ENCODE data around the gene WDR20.

DNA sequence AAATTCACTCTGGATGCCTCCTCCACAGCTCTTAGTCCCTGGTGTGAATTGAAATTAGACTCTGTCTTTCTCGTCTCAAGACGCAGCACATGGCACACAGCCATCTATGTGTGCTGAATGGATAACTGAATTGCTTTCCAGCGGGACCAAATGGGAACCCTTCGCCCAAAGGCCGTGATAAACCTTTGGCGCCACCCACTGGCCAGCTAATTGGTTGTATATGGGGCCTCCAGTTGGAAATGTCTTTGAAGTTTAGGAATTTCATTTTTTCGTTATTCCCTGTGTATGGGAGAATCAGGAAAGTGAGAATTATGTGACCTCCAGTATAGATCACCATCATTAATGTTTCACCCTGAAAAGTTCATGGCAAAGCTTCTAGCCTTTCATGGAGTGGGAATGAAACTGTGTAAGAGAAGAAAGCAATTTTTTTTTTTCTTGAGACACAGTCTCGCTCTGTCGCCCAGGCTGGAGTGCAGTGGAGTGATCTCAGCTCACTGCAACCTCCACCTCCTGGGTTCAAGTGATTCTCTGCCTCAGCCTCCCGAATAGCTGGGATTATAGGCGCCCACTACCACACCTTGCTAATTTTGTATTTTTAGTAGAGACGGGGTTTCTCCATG lies 43.0 kb upstream of the WDR20 start:
- TF ChIP-seq, protein P1, sequence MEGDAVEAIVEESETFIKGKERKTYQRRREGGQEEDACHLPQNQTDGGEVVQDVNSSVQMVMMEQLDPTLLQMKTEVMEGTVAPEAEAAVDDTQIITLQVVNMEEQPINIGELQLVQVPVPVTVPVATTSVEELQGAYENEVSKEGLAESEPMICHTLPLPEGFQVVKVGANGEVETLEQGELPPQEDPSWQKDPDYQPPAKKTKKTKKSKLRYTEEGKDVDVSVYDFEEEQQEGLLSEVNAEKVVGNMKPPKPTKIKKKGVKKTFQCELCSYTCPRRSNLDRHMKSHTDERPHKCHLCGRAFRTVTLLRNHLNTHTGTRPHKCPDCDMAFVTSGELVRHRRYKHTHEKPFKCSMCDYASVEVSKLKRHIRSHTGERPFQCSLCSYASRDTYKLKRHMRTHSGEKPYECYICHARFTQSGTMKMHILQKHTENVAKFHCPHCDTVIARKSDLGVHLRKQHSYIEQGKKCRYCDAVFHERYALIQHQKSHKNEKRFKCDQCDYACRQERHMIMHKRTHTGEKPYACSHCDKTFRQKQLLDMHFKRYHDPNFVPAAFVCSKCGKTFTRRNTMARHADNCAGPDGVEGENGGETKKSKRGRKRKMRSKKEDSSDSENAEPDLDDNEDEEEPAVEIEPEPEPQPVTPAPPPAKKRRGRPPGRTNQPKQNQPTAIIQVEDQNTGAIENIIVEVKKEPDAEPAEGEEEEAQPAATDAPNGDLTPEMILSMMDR (IDR thresholded peaks at IDR 0.05; ENCODE audit: borderline replicate concordance, extremely low read depth, low read length, poor library complexity, severe bottlenecking) = peak; percentile 88
- no peak for TF ChIP-seq EZH2 (IDR thresholded peaks at IDR 0.05; ENCODE audit: borderline replicate concordance, low read depth, low read length, severe bottlenecking)
